NOMO-1 treated with dmso at 0.1 percent for 144 hours (cell line): ENCODE data around the gene PTPRA.
"Not testable (repeated sequence)": the region's sequence is repeated elsewhere in the genome, so short reads cannot be mapped to it uniquely, and the experiment has no call there.

Experiments
- DNase-seq: peaks from one replicate; lab custom pipeline; 2025; ENCODE audit not compliant: unreplicated experiment; lab: John Stamatoyannopoulos, UW

Gene PTPRA

DNA sequence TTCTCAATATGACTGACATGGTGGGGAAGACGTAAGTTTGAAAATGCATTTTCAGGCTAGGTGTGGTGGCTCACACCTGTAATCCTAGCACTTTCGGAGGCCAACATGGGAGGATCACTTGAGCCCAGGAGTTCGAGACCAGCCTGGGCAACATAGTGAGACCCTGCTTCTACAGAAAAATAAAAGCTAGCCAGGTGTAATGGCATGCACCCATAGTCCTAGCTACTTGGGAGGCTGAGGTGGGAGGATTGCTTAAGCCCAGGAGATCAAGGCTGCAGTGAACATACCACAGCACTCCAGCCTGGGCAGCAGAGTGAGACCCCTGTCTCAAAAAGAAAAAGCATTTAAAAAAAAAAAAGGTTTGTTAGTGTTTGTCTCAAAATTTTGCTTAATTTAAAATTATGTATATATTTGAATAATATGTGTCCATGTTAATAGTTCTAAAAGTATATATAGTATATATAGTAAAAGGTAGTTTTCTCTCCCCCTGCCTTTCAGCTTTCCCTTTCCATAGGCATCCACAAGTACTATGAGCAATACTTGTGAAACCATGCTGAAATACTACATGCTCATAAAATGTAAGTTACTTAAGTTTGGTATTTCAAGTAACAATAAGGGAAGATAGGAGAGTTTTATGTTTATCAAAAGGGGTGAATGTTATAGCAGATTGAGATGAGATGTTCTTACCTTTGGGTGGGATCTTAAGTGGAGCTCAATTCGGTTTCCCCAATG is 15.1 kb downstream of the PTPRA start:
- DNase-seq: no peak

DNA sequence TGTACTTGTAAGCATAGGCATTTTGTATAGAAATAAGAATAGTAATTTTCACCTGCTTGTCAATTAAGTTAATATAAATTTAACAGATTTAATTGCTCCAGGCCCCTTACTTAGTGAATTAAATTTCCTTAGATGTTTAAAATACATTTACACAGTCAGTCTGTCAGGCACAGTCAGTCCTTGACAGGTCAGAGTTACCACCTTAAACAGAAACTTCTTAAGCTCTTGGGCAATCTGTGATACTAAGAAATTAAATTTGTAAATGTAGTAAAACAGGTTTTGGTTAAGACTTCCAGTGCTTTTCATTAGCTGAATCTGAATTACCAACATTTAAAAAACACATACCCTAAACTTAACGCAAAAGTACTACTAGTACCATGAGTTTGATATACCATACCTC is 15.9 kb downstream of the PTPRA start:
- no peak for DNase-seq

DNA sequence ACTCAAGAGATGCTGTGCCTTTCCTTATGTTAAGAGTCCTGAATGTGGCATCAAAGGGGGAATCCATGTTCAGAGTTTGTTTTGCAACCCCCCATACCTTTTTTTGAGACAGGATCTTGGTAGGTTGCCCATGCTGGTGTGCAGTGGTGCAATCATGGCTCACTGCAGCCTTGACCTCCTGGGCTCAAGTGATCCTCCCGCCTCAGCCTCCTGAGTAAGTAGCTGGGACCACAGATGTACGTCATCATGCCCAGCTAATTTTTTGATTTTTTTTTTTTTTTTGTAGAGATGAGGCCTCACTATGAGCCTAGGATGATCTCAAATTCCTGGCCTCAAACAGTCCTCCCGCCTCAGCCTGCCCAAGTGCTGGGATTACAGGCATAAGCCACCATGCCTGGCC is 16.5 kb downstream of the PTPRA start:
- no peak for DNase-seq

DNA sequence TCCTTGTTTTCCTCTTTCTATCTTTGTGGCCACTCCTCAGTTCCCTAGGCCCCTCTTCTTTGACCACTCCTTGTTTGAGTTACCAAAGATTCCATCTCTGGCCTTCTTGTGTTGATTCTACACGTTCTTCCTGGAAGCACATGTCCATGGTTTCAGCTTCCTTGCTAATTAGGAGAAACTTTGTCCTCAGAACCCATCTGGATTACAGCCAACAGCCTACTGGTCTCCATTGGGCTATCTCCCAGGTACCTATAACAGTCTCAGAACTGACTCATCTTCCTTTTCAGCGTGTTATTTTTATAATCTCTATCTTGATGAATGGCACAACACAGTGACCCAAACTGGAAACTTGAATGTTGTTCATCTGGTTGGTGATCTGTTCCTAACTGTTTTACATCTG is 17.5 kb downstream of the PTPRA start:
- DNase-seq: no peak

DNA sequence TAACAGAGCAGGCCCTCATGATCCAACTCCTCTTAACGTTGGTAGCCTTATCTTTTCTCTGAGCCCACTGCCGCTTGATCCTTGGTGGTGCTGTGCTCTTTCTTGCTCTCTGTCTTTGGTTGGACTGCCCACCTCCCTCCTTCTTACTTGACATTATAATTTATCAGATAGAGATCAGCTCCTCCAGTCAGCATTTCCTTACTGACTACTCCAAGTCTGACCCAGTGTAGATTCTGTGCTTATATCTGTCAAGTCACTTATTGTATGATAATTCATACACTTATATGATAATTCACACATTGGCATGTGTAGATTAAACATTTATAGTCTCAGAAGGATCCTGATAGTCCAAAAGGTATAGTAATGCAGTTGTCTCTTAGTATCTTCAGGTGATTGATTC is 18.1 kb downstream of the PTPRA start:
- no peak for DNase-seq

DNA sequence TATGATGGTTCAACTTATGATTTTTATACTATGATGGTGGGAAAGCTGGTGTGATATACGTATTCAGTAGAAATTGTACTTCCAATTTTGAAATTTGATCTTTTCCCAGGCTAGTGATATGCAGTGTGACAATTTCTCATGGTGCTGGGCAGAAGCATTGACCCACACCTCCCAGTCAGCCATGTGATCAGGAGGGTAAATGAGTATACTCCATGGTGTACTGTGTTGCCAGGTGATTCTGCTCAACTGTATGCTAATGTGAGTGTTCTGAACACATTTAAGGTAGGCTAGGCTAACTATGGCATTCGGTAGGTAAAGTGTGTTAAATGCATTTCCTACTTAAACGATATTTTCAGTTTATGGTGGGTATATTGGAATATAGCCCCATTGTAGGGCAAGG is 19.1 kb downstream of the PTPRA start:
- DNase-seq: no peak

DNA sequence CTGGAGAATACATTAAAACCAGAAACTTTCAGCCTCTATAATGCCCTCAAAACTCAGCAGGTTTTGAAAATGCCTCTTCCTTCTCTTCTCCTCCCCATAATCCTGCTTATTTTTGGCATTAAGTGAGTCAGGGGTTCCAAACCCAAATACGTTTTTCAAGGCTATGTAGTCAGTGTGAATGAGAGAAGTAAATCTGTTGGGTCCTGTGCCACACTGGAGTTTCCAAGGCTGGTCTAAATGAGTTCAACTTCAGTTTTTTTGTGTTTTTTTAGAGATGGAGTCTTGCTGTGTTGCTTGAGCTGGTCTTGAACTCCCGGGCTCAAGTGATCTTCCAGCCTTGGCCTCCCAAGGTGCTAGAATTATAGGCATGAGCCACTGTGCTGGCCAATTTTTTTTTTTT is 20.9 kb downstream of the PTPRA start:
- no peak for DNase-seq

DNA sequence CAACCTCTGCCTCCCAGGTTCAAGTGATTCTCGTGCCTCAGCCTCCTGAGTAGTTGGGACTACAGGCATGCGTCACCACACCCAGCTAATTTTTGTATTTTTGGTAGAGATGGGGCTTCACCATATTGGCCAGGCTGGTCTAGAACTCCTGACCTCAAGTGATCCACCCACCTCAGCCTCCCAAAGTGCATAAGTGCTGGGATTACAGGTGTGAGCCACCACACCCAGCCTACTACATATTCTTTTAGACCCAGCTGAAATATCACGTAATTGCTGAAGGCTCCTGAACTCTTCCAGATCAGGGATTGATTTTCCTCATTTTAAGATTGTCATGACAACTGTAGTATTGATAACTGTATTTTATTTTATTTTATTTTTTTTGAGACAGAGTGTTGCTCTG is 21.9 kb downstream of the PTPRA start:
- DNase-seq: not testable (repeated sequence)

DNA sequence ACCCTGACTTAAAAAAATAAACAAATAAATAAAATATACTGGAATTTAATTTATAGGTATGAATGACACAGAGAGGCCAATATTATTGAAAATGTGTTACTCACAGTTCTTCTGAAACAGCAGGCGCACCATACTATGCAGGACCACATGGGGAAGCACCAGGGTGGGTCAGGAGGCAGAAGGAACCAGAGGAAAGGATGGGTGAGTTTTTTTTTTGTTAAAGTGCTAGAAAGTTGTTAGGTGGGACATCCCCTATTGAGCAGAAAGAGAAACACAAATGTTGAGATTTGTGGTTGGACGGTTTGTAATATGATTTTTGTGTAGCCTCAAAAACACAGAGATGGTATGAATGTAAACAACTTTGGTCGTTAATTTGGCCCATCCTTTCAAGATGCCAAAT is 26.0 kb downstream of the PTPRA start:
- DNase-seq: no peak

DNA sequence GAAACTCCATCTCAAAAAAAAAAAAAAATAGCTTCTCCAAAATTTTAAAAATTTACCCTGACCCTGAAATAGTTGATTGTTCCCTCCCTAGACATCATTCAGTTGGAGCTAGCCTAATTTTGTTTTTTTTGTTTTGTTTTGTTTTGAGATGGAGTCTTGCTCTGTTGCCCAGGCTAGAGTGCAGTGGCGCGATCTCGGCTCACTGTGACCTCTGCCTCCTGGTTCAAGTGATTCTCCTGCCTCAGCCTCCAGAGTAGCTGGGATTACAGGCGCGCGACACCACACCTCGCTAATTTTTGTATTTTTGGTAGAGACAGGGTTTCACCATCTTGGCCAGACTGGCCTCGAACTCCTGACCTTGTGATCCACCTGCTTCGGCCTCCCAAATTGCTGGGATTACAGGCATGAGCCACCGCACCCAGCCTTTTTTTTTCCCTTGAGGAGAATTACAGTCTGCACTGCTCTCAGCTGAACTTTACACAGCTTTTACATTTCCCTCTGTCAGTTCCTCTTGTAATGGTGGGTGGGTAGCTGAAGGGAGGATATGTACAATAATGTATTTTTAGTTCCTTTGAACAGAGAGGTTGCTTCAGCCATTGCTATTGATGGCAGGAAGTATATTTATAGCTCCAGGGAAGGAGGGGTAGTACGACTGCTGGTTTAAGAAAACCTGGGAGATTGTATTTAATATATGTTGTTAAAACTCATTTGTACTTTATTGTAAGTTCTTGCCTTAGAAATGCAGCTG is 27.7 kb downstream of the PTPRA start:
- DNase-seq: peak; percentile 54

DNA sequence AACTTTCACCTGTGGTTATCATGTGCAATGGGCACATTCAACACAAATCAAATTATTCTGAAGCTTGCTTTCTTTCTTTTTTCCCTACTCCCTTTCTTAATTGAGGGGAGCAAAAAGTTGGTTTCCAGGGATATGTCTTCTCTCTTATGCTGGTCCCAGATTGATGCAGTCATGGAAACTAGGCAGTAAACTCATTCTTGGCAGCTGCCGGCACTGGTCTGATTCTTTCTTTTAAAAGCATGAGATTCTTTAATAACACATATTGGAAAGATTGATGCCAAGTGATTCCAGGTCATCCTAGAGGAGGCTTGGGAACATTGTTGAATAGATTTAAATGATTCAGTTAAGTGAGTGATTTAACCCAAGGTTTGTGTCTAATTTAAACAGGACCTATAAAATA is 29.0 kb downstream of the PTPRA start:
- no peak for DNase-seq

DNA sequence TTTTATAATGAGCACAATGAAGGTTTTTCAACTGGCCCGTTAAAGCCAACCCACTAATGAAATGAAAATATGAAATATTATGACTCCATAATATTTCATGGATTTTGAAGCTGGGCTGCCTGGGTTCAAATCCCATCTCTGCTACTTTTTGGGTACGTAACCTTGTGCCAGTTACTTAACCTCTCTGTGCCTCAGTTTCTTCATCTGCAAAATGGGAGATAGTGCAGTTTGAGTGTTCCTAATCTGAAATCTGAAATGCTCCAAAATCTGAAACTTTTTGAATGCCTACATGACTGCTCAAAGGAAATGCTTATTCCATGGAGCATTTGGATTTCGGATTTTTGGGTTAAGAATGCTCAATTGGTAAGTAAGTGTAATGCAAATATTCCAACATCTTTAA is 29.5 kb downstream of the PTPRA start:
- DNase-seq: no peak

DNA sequence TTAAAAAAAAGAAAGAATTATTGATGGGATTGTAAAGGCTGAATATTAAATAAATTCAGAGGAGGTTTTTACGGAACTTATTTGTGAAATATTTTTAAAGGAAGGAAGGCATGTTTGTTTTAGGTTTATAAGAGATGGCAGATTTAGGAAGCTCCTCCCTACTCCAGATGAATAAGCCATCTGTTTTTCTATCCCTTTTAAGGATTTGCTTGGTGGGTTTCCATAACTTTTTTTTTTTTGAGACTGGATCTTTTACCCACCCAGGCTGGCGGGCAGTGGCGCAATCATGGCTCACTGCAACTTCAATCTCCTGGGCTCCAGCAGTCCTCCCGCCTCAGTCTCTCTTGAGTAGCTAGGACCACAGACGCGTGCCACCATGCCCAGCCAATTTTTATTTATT is 30.4 kb downstream of the PTPRA start:
- no peak for DNase-seq

DNA sequence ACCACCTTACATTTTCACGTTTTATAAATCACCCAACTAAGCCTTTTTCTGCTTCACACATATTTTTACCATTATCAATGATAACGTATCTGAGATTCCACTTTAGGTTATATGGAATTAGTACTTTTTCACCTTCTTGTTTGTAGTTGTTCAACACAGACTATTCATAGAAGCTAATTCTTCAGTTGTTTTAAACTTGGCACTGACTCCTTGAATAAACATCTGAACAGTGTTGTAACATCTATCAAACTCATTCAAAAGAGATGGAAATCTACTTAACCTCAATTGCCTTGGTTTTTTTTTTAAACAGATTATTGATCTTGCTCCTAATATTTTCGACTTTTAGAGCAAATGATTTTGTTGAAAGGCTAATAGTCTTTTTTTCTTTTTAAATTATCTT is 34.2 kb downstream of the PTPRA start:
- no peak for DNase-seq

DNA sequence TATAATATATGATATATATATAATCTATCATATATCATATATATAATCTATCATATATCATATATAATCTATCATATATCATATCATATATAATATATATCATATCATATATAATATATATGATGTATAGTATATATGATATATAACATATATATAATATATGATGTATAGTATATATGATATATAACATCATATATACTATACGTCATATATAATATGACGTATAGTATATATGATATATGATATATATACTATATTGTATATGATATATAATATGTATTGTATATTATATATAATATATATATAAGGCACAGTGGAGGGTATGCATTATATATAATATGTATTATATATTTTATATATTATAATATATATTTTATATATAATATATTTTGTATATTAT is 36.7 kb downstream of the PTPRA start:
- no peak for DNase-seq

DNA sequence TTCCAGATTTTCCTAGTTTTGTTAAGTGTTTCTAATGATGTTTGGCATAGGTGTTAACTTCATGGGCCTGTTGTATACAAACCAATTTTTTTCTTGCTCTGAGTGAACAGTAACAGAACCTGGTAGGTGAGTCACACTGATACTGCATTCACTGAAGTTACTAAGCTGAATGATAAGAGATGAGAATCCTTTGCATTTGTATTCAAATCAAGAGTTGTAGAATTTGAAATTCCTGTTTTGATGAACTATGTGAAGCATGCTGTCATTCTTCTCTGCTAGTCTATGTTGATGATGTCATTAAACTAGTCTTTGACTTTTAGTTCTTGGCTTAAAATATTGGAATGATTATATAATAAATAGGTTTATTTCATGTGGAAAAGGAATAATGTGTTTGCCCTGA is 37.9 kb downstream of the PTPRA start:
- no peak for DNase-seq

DNA sequence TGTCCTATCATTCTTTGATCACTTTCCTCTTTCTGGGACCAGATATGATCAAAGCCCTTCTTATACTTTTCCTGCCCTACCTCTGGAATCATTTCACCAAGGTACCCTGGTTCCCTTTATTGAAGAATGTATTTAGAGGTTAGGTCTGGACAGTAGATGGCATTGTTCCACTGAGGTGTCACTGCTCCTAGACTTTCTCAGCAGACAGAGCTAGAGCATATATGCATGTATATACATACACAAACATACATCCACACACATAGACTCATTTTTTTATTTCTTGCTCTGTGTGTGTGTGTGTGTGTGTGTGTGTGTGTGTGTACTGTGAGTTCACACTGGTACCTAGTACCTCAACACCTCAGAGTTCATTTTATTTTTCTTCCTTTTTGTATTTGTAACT is 40.9 kb downstream of the PTPRA start:
- no peak for DNase-seq

DNA sequence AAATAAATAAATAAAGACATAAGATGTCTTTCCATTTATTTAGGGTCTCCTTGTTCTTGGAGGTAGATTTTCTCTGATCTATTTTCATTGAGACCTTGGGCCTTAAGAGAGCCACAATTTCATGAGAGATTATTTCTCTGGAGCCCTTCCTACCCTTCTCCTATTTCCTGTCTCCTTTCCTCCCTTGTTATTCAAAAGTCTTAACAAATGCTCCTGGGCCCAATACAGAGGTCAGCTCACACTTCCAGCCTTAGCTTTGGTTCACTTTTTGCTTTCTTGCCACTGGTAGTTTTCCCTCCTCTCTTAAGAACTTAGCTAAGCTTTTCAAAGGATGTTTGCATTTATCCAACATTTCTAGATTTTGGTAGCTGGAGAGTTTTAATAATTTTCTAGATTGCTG is 44.0 kb downstream of the PTPRA start:
- DNase-seq: no peak

DNA sequence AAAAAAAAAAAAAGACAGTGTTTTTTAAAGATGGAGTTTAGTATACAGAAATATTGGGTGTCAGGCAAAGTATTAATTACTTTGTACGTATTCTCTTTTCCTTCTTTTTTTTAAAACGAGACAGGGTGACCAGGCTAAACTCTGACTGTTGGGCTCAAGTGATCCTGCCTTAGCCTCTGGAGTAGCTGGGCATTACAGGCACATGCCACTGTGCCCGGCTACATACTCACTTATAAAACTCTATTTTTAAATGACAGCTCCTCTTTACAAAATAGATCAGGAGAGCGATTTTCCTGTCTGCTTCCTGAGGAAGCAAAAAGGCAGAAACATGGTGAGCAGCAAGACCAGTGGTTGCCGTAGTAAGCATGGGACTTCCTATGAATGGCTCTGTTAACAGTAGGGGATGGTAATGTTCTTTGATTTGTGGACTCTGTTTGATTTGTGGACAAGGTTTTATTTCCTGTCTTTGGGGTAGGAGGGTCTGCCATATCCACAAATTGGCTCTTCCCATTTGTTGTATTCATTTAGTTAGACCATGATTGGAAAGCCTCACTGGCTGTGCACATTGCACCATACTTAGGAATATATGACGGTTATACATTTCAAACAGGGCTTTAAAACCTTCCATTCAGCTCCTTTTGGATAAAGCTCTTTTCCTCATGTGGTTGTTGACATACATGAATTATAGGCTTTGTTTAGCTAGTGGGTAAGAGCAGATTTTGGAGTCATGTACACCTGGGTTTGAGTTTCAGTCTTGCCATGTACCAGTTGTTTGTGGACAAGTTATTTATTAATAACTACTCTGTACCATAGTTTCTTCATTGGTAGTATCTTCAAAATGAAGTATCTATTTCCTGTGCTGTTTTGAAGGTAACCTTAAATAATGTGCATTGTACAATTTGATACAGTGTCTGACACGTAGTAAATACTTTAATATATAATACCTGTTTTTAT is 45.1 kb downstream of the PTPRA start:
- no peak for DNase-seq

DNA sequence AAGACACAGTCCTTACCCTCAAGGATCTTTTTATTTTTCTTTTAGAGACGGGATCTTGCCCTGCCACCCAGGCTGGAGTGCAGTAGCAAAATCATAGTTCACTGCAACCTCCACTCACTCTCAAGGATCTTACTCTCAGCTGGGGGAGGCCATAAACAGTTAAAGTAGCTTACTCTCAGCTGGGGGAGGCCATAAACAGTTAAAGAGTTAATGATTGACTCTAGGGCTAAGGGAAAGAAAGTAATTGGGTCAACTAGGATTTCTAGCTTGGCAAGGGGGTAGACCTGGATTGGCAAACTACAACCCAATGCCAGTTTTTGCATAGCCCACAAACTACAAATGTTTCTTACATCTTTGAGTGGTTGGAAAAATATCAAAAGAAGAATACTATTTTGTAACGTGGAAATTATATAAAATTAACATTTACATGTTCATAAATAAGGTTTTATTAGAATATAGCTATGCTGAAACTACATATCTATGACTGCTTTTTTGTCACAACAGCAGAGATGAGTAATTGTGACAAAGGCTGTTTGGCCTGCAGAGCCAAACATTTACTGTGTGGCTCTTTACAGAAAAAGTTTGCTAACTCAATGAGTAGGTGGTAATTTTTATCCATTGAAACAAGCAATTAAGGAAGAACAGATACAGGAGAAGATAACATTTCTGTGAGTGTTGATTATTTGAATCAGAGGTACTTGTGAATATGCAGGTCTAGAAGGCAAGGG is 46.4 kb downstream of the PTPRA start:
- no peak for DNase-seq

DNA sequence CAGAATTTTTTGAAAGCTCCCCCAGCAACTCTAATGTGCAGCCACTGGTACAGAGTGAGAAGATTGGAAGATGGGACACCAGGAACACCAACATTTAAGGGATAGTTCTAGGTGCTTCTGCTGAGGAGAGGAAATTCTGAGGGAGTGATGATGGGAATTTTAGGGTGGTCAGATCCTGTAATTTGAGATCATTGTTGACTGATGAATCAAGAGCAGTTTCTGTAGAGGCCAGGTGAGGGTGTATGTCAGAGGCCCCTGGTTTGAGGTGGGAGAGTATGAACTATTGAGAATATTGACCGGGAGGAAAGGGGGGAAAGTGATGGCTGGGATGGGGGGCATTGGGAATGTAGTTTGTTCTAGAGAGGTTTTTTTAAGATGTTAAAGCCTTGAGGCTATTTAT is 47.2 kb downstream of the PTPRA start:
- no peak for DNase-seq
